ENCODE results near the gene TCF7L1.
A peak's percentile ranks its signal among the peaks of the same experiment; 100 is the strongest.

- TF ChIP-seq TSHZ2 (CRISPR knock-in tag; IDR thresholded peaks at IDR 0.05) = no peak
- TF ChIP-seq ARNTL (CRISPR knock-in tag; IDR thresholded peaks at IDR 0.05; ENCODE audit: borderline replicate concordance, low read depth) = no peak
- TF ChIP-seq, protein P1, sequence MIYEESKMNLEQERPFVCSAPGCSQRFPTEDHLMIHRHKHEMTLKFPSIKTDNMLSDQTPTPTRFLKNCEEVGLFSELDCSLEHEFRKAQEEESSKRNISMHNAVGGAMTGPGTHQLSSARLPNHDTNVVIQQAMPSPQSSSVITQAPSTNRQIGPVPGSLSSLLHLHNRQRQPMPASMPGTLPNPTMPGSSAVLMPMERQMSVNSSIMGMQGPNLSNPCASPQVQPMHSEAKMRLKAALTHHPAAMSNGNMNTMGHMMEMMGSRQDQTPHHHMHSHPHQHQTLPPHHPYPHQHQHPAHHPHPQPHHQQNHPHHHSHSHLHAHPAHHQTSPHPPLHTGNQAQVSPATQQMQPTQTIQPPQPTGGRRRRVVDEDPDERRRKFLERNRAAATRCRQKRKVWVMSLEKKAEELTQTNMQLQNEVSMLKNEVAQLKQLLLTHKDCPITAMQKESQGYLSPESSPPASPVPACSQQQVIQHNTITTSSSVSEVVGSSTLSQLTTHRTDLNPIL (CRISPR knock-in tag; IDR thresholded peaks at IDR 0.05; ENCODE audit: low read depth) = no peak
- TF ChIP-seq ZFP30 (CRISPR knock-in tag; IDR thresholded peaks at IDR 0.05) = no peak
- TF ChIP-seq BACH2 (CRISPR knock-in tag; IDR thresholded peaks at IDR 0.05; ENCODE audit: borderline replicate concordance) = no peak
- 0 out of 2 replicates have a peak, but pooled peaks have one; percentile 59 for TF ChIP-seq ZNF70 (CRISPR knock-in tag; IDR thresholded peaks at IDR 0.05)
- no peak for TF ChIP-seq ZNF8 (CRISPR knock-in tag; IDR thresholded peaks at IDR 0.05)
Measured at GRCh38 chr2:85354286-85355072, 221.3 kb downstream of the TCF7L1 start, which contains the start of the genes ELMOD3 and RETSAT.

All from SK-N-SH treated with all-trans-retinoic acid at 6 μM for 48 hours (cell line).